Fibroblast of lung (primary cell): Measurements from ENCODE around the gene FAM53B.

Experiments used
- CTCF ChIP-seq, 2 donors: IDR thresholded peaks in 1 of 2; conservative IDR thresholded peaks in 1 of 2; 1 replicate in 1 of 2; 2 replicates in 1 of 2; pipeline ENCODE4 v1.5.1; 2011 to 2012; ENCODE audit warnings: low read length in 2 of 2, control low read depth in 1 of 2, inconsistent platforms in 1 of 2, low read depth in 1 of 2, mild to moderate bottlenecking in 1 of 2
- EZH2 ChIP-seq: IDR thresholded peaks from 2 replicates; pipeline ENCODE4 v1.5.1; 2012; ENCODE audit warnings: low read length, control low read depth, mild to moderate bottlenecking; ENCODE audit errors: missing control alignments

GRCh38 chr10:124791547-124792348 lies 47.6 kb upstream of the FAM53B start, which contains the start of gene EEF1AKMT2:
- TF ChIP-seq CTCF (conservative IDR thresholded peaks at IDR 0.05 in 1 of 2, IDR thresholded peaks at IDR 0.05 in 1 of 2; ENCODE audit: low read depth in 1 of 2, low read length in 2 of 2) (peak; percentile 7 to 33), EZH2 (no peak)
